GM12873 (cell line): ENCODE results near the gene MIA.

Experiments
- TF ChIP-seq, protein P1 (sequence below): IDR thresholded peaks from 2 replicates; pipeline ENCODE4 v1.5.1; 2012; ENCODE audit warnings: low read depth, mild to moderate bottlenecking, moderate library complexity, low read length, control low read depth; ENCODE audit not compliant: insufficient read depth; ENCODE audit errors: missing control alignments

Gene MIA

GRCh38 chr19:40777645-40777936, 2.3 kb downstream of the MIA start:
- TF ChIP-seq, protein P1, sequence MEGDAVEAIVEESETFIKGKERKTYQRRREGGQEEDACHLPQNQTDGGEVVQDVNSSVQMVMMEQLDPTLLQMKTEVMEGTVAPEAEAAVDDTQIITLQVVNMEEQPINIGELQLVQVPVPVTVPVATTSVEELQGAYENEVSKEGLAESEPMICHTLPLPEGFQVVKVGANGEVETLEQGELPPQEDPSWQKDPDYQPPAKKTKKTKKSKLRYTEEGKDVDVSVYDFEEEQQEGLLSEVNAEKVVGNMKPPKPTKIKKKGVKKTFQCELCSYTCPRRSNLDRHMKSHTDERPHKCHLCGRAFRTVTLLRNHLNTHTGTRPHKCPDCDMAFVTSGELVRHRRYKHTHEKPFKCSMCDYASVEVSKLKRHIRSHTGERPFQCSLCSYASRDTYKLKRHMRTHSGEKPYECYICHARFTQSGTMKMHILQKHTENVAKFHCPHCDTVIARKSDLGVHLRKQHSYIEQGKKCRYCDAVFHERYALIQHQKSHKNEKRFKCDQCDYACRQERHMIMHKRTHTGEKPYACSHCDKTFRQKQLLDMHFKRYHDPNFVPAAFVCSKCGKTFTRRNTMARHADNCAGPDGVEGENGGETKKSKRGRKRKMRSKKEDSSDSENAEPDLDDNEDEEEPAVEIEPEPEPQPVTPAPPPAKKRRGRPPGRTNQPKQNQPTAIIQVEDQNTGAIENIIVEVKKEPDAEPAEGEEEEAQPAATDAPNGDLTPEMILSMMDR: no peak

DNA sequence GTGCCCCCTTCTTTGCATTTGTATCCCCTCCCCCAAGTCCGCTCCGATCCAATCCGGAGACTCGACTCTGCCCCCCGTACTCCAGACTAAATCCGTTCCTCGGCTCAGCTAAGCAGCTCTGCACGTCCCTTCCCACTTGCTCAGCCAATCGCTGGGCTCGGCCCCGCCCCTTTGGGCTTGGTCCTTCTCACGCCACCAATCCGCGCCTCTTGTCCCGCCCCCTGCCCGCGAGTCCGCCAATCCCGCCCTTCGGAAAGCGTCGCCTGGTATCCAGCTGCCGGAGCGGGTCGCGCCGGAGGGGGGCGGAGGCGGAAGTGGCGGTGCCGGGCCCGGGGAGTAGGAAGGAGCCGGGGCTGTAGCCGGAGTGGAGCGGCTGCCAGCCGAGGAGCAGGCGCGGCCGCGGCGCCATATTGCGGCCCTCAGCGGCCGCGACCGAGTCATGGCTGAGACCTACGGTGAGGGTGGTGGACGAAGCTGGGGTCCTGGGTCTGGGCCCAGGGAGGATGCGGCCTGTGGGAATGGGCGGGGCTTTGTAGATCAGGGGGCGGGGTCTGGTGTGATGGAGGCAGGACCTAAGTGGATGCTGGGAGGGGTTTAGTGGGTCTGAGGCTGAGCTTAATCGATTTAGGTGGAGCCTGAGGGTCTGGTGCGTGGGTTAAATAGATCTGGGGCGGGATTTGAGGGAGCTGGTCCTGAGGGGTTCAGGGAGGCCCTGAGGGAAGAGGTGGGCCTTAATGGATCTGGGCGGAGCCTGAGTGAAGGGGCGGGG, 2.8 kb downstream of the MIA start, which contains the start of gene RAB4B:
TSS of gene RAB4B (plus strand) at position 311 of the 769 bp plus-strand sequence. CDS start at position 440, 129 bp downstream.
- TF ChIP-seq, protein P1: no peak

- TF ChIP-seq, protein P1: no peak
These were observed 3.5 kb downstream of the MIA start for GRCh38 chr19:40778706-40779284.

DNA sequence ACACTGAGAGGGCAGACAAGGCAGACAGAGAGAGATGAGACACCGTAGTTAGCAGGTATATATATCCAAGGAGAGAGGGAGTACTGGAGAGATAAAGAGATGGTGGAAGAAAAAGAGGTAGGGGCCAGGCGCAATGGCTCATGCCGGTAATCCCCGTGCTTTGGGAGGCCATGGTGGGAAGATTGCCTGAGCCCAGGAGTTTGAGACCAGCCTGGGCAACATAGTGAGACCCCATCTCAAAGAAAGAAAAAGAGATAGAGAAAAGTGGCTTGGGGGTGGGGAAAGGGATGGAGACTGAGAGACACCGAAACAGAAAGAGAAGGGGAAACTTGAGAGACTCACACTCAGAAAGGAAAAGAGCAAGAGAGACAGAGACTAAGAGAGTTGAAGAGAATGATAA, 5.3 kb downstream of the MIA start:
- TF ChIP-seq, protein P1: no peak

DNA sequence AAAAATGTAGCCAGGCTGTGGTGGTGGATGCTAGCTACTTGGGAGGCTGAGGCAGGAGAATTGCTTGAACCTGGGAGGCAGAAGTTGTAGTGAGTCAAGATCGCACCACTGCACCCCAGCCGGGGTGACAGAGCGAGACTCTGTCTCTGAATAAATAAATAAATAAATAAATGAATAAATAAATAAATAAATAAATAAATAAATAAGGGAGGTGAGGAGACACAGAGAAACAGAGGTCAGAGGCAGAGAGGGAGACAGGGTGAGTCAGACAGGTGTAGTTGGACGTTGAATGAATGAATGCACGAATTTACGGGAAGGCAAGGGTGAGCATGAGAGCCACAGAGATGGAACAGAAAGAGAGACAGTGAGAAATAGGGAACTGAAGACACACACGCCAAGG, 5.8 kb downstream of the MIA start:
- TF ChIP-seq, protein P1: no peak

DNA sequence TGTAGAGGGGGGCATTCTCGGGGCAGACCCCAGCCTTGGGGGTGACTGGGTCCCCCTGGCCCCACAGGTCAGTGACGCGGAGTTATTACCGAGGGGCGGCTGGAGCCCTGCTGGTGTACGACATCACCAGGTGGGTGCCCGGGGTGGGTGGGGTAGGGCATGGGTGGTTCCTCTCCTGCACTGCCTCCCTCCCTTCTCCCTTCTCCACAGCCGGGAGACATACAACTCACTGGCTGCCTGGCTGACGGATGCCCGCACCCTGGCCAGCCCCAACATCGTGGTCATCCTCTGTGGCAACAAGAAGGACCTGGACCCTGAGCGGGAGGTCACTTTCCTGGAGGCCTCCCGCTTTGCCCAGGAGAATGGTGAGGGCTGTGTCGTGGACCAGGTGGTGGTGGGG, 8.4 kb downstream of the MIA start:
- TF ChIP-seq, protein P1: no peak

DNA sequence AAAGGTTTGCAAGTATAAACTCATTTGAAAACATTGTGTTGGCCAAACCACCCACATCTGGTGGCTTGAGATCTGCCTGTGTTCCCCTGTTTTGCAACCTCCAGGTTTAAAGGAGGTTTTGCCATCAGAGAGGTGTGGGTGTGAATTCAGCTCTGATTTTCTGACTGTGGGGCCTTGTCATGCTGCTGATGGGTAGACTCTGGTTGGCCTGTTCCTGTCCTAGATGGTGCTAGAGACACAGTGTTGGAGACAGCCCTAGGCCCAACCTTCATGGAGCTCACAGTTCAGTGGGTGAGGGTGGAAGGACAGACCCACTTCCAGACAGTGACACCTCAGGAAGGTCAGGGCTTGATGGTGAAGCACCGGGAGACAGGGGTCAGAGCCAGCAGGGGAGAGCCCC, 10.2 kb downstream of the MIA start:
- TF ChIP-seq, protein P1: no peak
